Umbilical cord (tissue), 2 donors: ENCODE results near the gene TMEM209. TPM values are rescaled to one million over a fixed set of nuclear protein-coding genes. Genes with fewer than 3 reads are reported as not detected.

Experiments
- DNase-seq: peaks from one replicate; pipeline ENCODE4 v3.0.0-alpha.2; 2015; ENCODE audit warnings: low spot score
- total RNA-seq: library from RNA; depleted of rRNA; stranded (reverse); fragments of >200 nt; gene quantifications from one replicate; pipeline ENCODE4 v1.2.3, GENCODE V29; 2014; ENCODE audit warnings: low replicate concordance; ENCODE audit not compliant: insufficient read depth

The TMEM209 gene
- total RNA-seq, 1 donor from 2014 or later = 23.1 TPM

DNA sequence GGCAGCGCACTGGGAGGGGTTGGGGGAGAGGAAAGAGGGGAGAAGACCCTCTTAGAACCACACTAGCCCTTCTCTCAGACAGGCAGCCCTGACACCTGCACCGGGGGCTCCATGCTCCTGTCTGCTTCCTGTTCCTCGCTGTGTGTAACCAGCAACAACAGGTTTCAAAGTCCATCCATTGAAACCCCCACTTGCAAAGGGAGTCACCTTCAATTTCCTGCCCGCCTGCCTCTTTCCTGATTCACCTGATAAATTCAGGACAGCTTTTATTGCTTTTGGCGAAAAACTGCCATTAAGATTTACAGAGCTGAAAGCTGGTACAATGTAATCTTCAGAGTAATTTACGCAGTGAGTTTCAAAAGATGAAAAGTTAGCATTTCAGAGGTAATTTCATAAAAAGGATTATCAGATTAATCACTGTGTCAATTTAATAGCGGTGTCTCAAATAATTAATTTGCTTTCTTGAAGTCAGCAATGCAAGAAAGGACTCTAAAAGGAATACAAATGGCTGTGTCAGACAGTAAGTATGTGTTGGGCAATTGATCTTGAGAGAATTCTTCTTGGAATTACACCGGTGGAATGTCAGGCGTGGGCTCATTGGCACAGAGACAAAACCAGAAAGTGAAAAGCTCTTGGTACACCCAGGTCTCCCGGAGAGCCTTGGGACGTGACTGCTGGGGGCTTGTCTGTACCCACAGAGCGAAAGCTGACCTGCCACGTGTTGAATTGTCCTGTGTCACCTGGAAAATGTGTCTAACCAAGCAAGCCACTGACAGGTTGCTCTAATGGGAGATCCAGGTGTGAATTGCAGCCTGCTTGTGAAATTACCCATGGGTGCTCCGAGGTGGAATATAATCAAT lies 60.7 kb downstream of the TMEM209 start:
- peak; percentile 72 for DNase-seq

DNA sequence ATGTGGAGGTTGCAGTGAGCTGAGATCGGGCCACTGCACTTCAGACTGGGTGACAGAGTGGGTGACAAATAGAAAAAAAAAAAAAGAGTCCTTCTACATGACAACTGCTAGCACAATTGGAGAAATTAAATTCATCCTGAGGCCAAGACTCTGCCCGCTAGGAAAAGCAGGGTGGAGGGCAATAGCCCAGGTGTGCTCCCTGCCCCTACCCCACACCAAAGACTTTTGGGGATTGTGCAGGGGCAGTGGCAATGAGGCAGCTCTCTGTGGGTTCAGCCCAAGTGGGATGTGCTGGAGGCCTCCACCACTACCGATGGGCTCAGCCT lies 61.3 kb downstream of the TMEM209 start:
- DNase-seq = no peak

DNA sequence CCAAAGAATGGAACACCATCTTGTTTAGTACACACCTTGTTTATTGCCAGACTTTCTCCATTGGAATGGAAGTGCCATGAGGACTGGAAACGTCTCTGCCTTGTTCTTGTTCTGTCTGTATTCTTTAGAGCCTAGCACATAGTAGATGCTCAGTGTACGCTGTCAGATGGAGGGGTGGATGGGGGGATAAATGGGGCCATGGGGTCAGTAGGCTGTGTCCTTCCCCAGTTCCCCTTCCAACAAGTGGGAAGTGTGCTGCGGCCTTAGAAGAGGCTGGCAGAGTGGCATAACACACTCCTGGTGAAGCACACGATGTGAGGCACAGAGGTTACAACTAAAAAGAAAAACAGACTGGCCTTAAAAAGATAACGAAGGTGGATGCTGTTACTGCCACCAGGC lies 61.9 kb downstream of the TMEM209 start:
- no peak for DNase-seq

DNA sequence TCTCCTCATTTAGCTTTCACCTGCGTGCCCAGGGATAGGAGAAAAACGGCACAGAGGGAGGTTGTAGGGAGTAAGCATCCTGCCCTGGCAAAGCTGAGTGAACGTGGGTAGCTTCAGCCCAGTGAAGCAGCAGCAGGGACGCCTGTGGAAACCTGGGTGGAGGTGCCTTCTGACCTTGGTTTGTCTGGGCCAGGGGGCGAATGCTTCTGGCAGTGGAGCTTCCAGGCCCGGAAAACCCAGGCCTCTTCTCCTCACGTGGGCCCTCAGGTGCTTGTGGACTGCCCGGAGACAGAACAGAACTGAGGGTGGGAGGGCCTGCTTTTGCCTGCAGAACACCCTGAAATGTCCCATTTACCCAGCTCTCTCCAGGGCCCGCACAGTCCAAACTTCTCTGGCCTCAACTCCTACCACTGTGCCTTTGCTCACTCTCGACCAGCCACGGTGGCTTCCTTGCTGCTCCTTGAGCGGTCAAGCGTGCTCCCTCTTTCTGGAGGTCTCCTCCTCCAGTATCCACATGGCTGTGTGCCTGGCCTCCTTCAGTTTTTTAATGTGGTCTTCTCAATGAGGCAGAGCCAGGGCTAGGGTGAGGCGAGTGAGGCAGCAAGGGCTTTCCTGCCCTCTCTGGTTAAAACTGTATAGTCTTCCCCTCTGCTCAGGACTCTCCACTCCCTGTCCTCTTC lies 62.4 kb downstream of the TMEM209 start:
- no peak for DNase-seq

DNA sequence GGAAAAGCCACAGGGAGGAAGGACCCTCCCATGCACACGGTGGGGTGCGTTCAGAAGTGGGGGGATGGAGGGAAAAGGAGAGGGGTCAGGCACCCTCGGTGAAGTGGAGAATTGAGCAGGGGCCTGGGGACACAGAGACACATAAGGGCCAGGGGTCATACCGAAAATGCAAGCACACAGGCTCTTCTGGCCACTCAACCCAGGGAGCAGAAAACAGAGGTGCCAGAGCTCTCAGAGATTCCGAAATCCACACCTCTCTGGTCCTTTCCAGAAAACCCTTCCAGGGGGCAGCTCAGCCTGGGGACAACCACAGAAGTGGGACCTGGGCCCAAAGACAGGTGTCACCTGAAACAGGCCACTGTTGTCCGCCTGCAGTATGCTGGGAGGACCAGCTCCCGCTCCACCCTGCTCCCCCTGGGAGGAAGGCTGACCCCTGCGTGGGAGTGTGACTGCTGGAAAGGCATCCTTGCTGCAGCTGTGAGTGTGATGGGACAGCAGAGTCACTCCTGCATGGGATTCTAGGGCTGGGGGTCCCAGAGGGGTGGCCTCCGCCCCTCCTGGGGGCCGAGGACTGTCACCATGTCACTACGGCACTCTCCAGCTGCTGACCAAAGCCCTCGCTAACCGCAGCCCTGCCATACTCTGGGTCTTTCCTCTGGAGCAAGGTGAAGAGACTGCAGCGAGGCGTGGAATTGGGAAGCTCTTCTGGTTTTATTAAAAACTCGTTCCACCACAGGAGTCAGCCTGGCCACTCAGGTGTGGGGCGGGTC lies 63.1 kb downstream of the TMEM209 start:
- DNase-seq = no peak

DNA sequence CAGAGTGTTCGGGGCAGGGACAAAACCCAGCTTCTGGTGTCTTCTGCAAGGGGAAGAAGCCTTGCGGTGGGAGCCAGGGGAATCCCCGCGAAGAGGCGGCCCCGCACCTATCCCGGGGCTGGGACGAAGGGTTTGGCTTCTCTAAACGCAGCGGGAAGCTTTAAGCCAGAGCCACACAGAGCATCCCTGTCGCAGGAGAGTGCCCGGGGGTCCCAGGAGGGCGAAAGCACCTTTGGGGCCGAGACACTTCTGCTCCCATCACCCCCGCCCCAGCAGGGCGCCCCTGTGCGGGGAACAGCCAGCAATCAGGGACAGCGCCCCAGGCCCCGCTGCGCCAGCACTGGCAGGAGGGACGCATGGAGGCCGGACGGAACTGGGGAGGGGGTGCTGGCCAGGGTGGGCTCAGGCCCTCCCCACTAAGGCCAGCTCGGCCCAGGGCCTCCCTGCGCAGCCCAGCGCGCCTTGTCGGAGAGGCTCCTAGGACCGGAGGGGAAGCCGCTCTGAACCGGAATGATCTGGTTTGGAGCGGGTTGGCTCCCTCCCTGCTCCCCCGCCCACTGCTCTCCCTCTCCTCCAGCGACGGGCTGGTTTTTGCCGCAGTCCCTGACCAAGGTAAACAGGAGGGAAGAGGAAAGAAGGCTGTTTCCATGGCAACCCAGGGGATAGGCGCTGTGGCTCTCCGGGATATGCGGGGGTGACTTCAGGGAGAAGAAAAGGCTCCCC lies 63.9 kb downstream of the TMEM209 start:
- DNase-seq = peak; percentile 95

DNA sequence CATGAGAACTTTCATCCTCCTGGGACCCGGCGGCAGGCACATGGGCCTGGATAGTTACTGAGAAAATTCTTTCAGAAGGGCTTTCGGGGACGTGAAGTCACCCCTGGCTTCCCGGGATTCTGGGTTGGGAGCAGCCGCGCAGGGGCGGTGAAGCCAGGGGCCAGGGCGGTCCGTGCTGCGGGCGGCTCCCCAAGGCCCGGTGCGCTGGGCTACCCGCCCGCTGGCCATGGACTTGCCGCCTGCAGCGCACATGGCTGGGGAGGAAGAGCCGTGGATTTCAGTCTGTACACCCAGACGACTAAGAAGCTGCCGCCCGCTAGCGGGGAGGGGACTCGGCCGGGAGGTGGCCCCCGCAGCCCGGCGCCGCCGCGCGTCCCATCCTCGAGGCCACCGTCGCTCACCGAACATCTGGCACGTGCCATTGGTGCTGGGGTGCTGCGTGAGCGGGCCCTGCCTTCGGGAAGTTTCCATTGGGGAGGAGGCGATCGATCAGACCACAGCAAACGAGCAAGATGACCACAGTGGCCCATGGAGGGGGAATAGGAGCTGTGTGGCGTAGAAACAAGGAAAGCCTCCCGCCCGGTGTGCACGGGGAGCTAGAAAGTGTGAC lies 64.5 kb downstream of the TMEM209 start:
- DNase-seq = no peak

DNA sequence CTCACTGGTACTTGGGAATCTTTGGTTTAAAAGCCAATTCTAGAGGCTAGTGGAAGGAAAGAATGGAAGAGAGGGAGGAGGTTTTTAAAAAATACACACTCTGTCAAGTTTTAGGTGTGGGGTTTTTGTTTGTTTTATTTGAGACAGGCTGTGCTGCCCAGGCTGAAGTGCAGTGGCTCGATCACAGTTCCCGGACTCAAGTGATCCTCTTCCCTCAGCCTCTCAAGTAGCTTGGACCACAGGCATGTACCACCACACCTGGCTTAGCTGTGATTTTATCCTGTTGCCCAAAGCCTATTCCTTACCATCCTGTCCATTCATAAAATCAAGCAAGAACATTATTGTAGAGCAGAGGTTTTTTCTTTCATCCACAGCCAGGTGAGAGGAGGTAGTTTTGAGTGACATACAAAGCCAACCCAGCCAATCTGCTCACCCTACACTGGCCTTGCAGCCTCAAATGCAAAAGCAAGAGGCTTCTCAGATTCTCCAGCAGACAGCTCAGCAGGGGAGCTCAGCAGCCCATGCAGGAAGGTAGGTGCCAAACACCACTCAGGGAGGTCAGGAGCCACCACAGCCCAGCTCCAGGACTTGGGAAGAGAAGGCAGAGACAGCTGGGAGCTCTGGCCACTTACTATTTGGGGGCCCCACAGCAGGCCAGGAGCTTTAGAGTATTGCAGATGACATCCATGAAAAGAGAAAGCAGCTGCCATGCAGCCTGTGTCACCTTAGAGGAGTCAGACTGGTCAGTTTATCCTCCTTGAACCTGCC lies 65.8 kb downstream of the TMEM209 start:
- no peak for DNase-seq

DNA sequence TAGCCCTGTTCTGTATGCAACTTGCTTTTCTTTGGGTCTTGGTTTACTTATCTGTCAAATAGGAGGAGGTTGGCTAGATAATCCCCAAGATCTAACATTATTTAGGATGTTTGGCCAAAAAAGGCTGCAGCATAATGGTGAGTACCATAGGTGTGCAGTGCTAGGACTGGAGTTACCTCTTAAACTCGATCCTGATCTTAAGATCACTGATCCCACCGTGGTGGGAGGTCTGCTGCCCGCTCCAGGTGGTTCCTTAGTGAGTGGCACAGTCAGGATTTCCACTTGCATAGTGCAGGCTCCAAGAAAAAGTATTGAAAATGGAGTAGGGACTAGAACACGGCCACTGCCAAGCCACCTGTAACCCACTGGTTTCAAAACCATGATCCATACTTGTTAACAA lies 68.0 kb downstream of the TMEM209 start:
- DNase-seq = no peak

DNA sequence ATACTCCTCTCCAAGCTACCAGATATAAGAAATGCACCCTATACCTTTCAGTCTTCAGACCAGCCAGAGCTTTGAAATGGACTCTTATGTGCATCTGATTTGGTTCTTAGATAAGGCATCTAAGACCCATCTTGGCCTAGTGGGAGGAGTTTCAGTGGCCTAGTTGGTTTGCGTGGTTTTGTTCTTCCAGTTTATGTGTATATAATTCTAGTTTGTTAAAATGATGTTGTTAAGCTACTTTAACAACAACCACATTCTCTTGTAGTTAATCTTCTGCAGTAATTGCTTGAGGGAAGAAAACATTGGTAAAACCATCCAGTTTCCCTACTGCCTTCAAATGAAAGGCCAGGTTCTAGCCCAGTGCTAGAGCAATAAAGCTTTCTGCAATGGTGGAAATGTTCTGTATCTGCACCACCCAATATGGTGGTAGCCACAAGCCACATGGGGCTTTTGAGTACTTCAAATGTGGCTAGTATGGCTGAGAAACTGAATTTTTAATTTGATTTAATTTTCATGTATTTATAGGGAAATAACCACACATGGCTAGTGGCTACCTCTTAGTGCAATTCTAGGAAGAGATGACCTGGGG lies 68.5 kb downstream of the TMEM209 start:
- DNase-seq = no peak

DNA sequence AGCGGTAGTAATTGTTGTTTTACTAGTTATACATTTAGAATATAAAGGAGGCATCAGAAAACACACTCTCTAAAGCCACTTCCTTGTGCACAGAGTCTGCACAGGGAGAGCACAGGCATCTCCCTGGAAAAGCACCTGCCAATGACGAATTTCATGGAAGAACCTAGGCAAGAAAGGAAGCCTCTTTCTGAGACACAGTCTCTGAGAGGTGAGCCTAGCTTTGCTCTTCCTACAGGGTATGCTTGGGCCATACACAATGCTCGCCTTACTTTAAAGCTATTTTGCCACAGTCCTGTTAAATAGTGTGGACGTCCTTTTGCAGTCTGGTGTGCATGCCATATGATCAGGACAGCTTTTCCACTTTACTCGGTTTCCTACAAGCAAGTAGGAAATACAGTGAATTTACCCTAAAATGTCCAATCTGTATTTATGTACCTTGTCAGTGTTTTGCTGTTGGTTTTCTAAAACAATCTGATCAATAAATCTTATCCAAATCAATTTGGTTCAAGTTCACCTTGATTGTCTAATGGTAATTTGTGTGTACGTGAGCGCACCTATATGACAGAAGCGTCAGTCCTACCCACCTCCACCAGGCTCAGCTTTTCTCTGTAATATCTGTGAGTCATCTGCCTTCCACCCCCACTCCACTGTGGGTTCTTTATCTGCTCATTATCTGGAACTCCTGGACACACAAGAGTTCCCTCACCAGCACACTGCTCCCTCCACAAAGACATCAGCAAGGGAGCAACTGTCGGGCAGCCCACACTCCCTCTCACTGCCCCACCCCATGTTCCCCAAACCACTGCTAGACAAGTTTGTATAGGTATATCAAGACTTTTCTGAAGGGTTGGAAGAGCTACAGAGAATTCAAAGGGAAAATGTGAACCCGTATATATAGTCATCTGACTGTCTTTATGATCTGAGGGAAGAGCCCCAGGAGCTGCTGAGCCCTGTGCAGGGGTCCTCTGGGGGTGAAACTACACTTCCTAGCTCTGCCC lies 69.7 kb downstream of the TMEM209 start:
- no peak for DNase-seq

DNA sequence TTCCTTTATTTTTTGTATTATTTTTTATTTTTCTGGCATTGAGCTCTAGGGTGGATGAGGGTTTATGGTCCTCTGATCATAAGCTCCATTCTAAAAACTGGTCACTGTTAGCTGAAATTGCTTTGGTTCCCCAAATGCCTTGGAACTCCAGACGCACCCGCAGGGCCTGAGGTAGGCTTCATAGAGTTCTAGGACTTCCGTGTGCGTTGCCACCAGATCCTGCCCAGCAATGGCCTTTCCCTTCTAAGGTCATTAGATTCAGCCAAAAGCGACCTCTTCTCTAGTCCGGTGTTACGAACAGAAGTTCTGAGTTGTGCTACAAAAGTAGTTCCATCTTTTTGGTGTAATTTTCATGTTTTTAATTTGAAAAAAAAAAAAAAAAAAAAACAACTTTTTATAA lies 70.5 kb downstream of the TMEM209 start:
- DNase-seq = no peak

DNA sequence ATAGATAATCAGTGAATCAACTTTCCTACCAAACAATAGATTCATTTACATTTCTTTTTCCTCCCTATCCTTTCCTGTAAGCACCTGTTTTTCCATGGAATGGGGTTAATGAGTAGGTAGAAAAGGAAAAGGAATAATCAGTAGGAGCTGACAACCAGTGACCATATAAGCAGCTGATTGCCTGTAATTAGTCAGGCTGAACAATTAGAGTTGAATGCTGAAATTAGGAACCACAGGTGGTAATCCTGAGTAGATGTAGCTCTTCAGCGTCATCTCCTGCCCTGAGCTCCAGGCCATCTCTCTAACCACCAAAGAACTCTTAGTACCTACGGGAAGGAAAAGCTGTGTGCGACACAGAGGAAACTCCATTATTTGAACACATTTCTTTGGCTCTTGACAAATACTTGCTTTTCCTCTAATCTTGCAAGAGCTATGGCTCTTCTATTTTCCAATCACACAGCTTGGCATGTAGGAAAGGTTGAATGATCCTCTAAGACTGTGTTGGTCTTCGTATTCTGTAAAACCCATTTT lies 71.0 kb downstream of the TMEM209 start:
- DNase-seq = no peak

DNA sequence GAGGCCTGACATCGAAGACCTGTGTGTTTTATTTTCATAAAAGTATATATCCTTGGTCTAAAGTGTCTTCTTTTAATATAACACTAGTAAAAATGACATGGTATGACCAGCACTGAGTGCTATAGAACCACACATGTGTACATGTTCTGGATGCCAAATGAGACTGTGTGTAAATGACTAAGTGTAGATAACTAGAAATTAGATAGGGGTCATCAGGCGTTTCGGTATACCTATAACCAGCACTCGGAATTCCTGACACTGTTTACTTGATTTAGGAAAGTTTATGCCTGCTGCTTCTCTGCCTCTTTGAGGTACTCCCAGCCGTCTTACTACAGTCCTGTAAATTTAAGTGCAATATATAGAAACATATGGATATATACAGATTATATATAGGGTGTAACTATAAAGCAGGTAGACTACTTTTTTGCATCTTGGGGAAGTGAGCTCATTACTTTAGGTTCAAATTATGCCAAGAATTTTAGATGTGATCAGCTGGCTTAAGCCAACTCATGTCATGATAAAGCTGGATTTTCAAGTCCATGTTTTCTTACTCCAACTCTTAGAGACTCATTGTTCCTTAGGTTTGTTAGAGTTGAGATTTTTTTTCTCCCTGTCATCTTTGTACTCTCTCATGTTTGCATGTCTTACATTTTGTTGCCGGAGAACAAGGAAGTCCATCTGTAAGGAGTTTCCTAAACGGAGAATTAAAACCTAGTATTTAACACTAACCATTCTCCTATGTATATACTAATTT lies 72.0 kb downstream of the TMEM209 start:
- DNase-seq = no peak

DNA sequence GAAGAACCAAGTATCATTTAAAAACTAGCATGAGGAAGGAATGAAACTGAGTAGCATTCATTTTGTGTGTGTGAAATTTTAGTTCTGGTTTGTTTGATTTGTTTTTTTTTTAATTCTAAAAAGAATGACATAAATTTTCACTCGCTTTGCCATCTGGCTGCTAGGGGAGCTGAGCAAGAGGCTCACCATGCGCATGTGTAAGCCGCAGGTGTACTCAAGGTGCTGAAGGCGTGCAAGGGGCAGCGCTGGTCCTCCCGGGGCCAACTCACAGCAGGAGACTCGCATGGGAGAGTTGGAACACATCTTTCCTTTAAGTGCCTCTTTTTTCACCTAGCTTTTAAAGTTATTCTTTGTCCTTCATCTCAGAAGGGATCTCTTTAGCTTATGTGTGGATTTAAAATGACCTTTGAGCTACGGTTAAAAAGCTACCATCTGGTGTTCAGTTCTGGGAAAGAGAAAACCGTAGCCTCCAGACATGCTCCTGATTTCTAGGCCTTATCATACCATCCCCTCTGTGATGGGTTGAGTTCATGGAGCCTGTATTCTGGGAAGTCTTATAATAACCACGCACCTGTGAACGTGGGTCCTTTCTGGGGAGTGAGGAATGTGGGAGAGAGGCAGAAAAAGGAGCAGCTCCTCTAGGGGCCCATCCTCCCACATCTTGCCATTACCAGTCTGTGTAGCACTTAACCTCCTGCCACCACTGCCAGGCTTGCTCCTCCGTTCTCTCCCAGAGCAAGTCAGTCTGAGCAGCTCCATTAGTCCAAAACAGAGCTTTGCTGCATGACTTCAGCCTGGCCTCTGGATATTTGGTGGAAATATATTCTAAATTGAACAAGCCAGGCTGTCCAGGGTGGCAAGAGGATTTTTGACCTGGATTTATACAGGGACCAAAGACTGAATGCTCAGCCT lies 73.0 kb downstream of the TMEM209 start:
- DNase-seq = no peak

DNA sequence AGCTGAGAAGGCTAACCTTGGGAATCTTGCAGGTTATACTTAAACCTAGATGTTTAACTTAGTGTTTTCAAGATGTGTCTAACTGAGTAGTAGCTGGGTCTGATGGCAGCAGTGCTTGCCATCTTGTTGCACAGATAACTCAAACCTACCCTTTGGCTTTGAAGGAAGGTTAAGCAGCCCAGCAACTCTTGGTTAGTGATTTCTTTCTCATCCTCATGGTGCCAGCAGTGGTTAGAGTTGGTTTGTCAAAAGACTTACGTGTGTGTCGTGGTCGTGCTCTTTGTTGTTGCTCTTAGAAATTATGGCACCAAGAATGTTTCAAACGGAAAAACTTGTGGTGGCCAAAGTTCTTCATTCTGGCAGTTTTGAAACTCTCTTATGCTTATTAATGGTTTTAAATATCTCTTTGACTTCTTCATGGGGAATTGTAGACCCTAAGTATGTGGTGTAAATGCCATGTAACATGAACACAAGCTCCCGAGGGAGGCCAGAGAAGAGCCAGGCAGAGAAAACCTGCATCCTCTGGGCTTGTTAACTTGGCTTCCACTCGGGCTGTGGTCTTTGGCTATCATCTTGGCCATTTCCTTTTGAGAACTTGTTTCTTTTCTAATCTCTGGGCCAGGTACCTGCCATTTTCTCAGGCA lies 73.9 kb downstream of the TMEM209 start:
- no peak for DNase-seq
